A673 (cell line): ENCODE results near the gene FRMD4B.

Experiments used
- CTCF ChIP-seq: fragments of 300-800, 200-600 bp; sonication (generic); conservative IDR thresholded peaks from 2 replicates; pipeline ENCODE4 v1.5.1; 2017; ENCODE audit warnings: low read depth, mild to moderate bottlenecking, antibody characterized with exemption, low read length, moderate library complexity, mixed read lengths
- EZH2 ChIP-seq: fragments of 200-600 bp; sonication (generic); IDR thresholded peaks from 2 replicates; pipeline ENCODE4 v1.6.1; 2017; ENCODE audit warnings: borderline replicate concordance, low read depth, mild to moderate bottlenecking, mixed read lengths, antibody characterized with exemption, low read length; ENCODE audit not compliant: poor library complexity, severe bottlenecking

DNA sequence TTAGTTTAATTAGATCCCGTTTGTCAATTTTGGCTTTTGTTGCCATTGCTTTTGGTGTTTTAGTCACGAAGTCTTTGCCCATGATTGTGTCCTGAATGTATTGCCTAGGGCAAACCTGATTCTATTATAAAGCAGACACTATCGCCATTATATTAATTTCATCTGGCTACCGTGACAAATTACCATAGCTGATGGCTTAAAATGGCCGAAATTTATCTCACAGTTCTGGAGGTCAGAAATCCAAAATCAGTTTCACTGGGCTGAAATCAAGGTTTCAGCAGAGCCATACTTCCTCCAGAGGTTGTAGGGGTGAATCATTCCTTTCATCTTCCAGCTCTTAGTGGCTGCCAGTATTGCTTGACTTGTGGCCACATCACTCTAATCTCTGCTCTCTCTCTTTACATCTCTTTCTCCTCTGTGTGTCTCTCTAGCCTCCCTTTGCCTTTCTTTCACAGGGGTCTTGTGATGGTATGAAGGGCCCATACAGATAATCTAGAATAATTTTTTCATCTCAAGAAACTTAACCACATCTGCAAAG, 31.7 kb upstream of the FRMD4B start:
- no peak for TF ChIP-seq CTCF
- no peak for TF ChIP-seq EZH2
